Ovary (tissue), 9 donors: ENCODE results near the gene VWA1. TPM values are rescaled to one million over a fixed set of nuclear protein-coding genes. Genes with fewer than 3 reads are reported as not detected.

Experiments
- DNase-seq, 5 donors: peaks; one replicate each; pipeline ENCODE4 v3.0.0-alpha.2; 2019 to 2020
- H3K27ac ChIP-seq, 2 donors: fragments of 200-600 bp; one replicate each; pipeline versions ENCODE4 v1.5.1 to v1.8.0; 2019 to 2022
- H3K27me3 ChIP-seq: fragments of 200-600 bp; one replicate; pipeline ENCODE4 v1.8.0; 2022
- H3K36me3 ChIP-seq: fragments of 200-600 bp; sonication (generic); one replicate; pipeline ENCODE4 v1.5.1; 2019
- H3K4me1 ChIP-seq: one replicate; pipeline ENCODE4 v1.8.1; 2013; ENCODE audit warnings: mild to moderate bottlenecking, moderate library complexity; ENCODE audit not compliant: insufficient read depth
- H3K4me3 ChIP-seq: fragments of 200-600 bp; sonication (generic); one replicate; pipeline ENCODE4 v1.5.1; 2017
- H3K9me3 ChIP-seq, 2 donors: fragments of 200-600 bp in 1 of 2; sonication (generic) in 1 of 2; one replicate each; pipeline versions ENCODE4 v1.5.1 to v1.8.1; 2013 to 2019; ENCODE audit warnings: mild to moderate bottlenecking in 1 of 2, moderate library complexity in 1 of 2
- CTCF ChIP-seq, 3 donors: fragments of 450-650 bp in 2 of 3; fragments of 200-600 bp in 1 of 3; IDR thresholded peaks; one replicate each; pipeline versions ENCODE4 v1.5.1 to v1.8.0; 2016 to 2022; ENCODE audit warnings: antibody characterized with exemption in 3 of 3, mild to moderate bottlenecking in 1 of 3
- EP300 ChIP-seq: sonication (generic); formaldehyde crosslinking; IDR thresholded peaks from one replicate; pipeline ENCODE4 v1.6.1; 2017; ENCODE audit warnings: antibody characterized with exemption
- POLR2A ChIP-seq: fragments of 450-650 bp; IDR thresholded peaks from one replicate; pipeline ENCODE4 v1.6.1; 2017; ENCODE audit warnings: antibody characterized with exemption, mild to moderate bottlenecking, moderate library complexity
- WGBS, 3 donors: extraction: QIAGEN DNeasy Blood & Tissue Kit in 1 of 3; methylation state at CpG; one replicate each; pipeline versions ENCODE4 v1.1.5 to v1.1.7; 2013 to 2017; 5-methylcytosine and 5-hydroxymethylcytosine counted together
- intact Hi-C, 4 donors: fragments of 100-400 bp; cut with DNase I; formaldehyde crosslinking; loops; one replicate each; pipeline versions ENCODE4 v1.11.0 to v1.15.1; 2022 to 2023
- polyA plus RNA-seq, 2 donors: library from polyadenylated mRNA; stranded (reverse); fragments of 200-250 nt in 1 of 2; fragments of 350-450 nt in 1 of 2; fragmentation: Illumina TruSeq in 1 of 2; extraction: RNeasy Lipid Tissue Mini Kit (QIAGEN cat#74804) in 1 of 2; gene quantifications; one replicate each; pipeline ENCODE4 v1.2.3, GENCODE V29; 2013 to 2014
- total RNA-seq, 7 donors: library from RNA; depleted of rRNA in 2 of 7; stranded (reverse); fragments of >200 nt in 2 of 7; fragmentation: NEBNext Ultra II Directional in 3 of 7; extraction: Animal tissue kit (Norgen Biotek cat#: 25700) in 3 of 7; gene quantifications; one replicate each; pipeline versions ENCODE4 v1.1.0 to v1.2.4, GENCODE V29; 2016 to 2023
- donor health status: DM: no; HTN: no; CAD: no; lungs with moderate emphysema.
- donor health status: DM: no; HTN: no; CAD: no.
- donor health status: Bipolar disorder and iron deficiency.
- donor health status: DM: yes; HTN: yes; CAD: no.
- donor health status: DM: no; HTN: no; CAD: no.
- donor health status: DM: yes; HTN: yes; CAD: no.

The VWA1 gene
- total and polyA plus RNA-seq, 9 donors = 0.20 to 73.5 (median 37.0) TPM

GRCh38 chr1:1436630-1437032 lies 1.1 kb downstream of the VWA1 start:
- no peaks in the 10 kb centered on the region for H3K36me3 ChIP-seq
- no peaks in the 10 kb centered on the region for H3K27me3 ChIP-seq
- no peak for TF ChIP-seq POLR2A
- no peak for TF ChIP-seq EP300
- TF ChIP-seq CTCF (IDR thresholded peaks at IDR 0.05) = no peak
- peak overlapping the region; percentile 49 for H3K4me3 ChIP-seq
- intact Hi-C loops = no loop called here
- no peaks in the 10 kb centered on the region for H3K9me3 ChIP-seq
- no peak overlapping the region for H3K27ac ChIP-seq
- H3K4me1 ChIP-seq = peaks cover 44% of the 10 kb centered on the region
- DNase-seq = no peak
- 81 to 89% (median 83%) methylated on average over 6 to 7 of the region's 7 CpGs for WGBS, 3 donors

DNA sequence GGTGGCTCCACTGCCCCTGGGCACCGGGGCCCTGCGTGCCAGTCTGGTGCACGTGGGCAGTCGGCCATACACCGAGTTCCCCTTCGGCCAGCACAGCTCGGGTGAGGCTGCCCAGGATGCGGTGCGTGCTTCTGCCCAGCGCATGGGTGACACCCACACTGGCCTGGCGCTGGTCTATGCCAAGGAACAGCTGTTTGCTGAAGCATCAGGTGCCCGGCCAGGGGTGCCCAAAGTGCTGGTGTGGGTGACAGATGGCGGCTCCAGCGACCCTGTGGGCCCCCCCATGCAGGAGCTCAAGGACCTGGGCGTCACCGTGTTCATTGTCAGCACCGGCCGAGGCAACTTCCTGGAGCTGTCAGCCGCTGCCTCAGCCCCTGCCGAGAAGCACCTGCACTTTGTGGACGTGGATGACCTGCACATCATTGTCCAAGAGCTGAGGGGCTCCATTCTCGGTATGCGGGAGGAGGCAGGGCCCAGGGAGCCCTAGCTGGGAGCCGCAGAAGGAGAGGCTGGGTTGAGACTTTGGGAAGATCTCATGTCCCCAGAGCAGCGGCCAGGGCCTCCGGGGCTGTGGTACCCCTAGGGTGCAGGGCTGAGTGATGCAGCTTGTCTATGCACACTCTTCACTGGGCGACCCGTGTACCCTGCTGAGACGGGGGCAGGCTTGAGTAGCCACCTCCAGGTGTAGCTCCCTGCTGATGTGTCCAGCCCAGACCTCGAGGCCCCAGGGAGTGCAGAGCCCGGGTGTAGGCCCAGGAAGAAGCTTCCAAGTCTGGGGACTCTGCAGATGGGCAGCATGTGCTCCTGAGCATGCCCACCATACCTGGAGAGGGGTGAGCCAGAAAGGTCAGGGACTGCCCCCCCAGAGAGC lies 1.8 kb downstream of the VWA1 start:
- H3K27ac ChIP-seq = no peak overlapping the region
- no peak overlapping the region for H3K4me3 ChIP-seq
- DNase-seq = peak in 1 of 5 donors; percentile 43
- peaks cover 39% of the 10 kb centered on the region for H3K4me1 ChIP-seq
- WGBS, 3 donors = 81 to 85% (median 81%) methylated on average over 23 to 31 of the region's 31 CpGs
- H3K36me3 ChIP-seq = no peaks in the 10 kb centered on the region
- H3K9me3 ChIP-seq = no peaks in the 10 kb centered on the region
- no peaks in the 10 kb centered on the region for H3K27me3 ChIP-seq
- intact Hi-C loops = no loop called here
- TF ChIP-seq EP300 (no peak), POLR2A (no peak), CTCF (IDR thresholded peaks at IDR 0.05) (no peak)

GRCh38 chr1:1437904-1438376 lies 2.5 kb downstream of the VWA1 start:
- no peaks in the 10 kb centered on the region for H3K27me3 ChIP-seq
- no peak for DNase-seq
- no peak overlapping the region for H3K27ac ChIP-seq
- no peak overlapping the region for H3K4me3 ChIP-seq
- no peaks in the 10 kb centered on the region for H3K9me3 ChIP-seq
- H3K36me3 ChIP-seq = no peaks in the 10 kb centered on the region
- H3K4me1 ChIP-seq = peaks cover 34% of the 10 kb centered on the region
- no peak for TF ChIP-seq EP300
- TF ChIP-seq POLR2A = no peak
- no peak for TF ChIP-seq CTCF (IDR thresholded peaks at IDR 0.05)
- WGBS, 3 donors = 77 to 93% (median 87%) methylated on average over 6 to 11 of the region's 11 CpGs
- intact Hi-C loops = no loop called here

GRCh38 chr1:1438531-1439381 lies 3.3 kb downstream of the VWA1 start:
- intact Hi-C loops = no loop called here
- Histone ChIP-seq H3K36me3 (no peaks in the 10 kb centered on the region), H3K27me3 (no peaks in the 10 kb centered on the region), H3K27ac (no peak overlapping the region), H3K4me1 (peaks cover 28% of the 10 kb centered on the region), H3K9me3 (no peaks in the 10 kb centered on the region), H3K4me3 (no peak overlapping the region)
- DNase-seq = peak in 1 of 5 donors; percentile 43
- TF ChIP-seq EP300 = no peak
- no peak for TF ChIP-seq CTCF (IDR thresholded peaks at IDR 0.05)
- no peak for TF ChIP-seq POLR2A
- whole genome bisulfite sequencing, 3 donors = 87 to 92% (median 89%) methylated on average over 31 to 45 of the region's 45 CpGs
